GM21515 (cell line): ENCODE measurements around the gene TIMM22.
"Not testable (repeated sequence)": the region's sequence is repeated elsewhere in the genome, so short reads cannot be mapped to it uniquely, and the experiment has no call there.

Experiments
- ATAC-seq: cut with Tn5 transposase; IDR thresholded peaks from one replicate; pipeline ENCODE4 v1.9.1; 2021; ENCODE audit not compliant: unreplicated experiment

TIMM22 gene

DNA sequence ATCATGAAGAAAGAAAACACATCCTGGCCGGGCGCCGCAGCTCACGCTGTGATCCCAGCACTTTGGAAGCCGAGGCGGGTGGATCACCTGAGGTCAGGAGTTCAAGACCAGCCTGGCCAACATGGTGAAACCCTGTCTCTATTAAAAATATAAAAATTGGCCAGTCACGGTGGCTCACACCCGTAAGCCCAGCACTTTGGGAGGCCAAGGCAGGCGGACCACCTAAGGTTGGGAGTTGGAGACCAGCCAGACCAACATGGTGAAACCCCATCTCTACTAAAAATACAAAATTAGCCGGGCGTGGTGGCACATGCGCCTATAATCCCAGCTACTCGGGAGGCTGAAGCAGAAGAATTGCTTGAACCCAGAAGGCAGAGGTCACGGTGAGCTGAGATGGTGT lies 25.1 kb upstream of the TIMM22 start:
- ATAC-seq: not testable (repeated sequence)

DNA sequence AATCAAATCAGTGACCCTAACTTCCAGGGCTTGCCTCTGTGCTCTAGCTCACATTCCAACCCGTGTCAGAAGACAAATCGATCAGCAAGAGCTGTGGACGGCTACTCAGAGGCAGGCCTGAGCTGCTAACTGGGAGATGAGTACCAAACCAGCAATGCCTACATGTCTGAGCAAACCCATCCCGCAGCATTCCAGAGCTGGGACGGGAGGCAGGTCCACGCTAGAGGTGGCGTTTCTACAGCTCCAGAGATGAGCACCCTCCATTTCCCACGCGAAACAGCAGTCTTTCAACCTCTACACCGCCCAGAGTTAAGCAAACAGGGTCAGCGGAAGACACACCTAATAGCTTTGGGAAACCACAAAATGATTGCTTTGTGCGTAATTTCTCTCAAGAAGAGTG lies 23.9 kb upstream of the TIMM22 start:
- ATAC-seq: no peak

DNA sequence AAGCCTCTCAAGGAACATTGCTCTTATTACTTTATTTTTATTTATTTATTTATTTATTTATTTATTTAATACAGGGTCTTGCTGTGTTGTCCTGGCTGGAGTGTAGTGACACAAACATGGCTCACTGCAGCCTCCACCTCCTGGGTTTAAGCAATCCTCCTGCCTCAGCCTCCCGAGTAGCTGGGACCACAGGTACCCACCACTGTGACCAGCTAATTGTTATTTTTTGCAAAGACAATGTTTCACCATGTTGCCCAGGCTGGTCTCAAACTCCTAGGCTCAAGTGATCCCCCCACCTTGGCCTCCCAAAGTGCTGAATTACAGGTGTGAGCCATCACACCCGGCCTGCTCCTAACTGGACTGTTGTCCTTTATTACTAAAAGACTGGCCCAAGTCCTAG lies 22.2 kb upstream of the TIMM22 start:
- ATAC-seq: not testable (repeated sequence)

DNA sequence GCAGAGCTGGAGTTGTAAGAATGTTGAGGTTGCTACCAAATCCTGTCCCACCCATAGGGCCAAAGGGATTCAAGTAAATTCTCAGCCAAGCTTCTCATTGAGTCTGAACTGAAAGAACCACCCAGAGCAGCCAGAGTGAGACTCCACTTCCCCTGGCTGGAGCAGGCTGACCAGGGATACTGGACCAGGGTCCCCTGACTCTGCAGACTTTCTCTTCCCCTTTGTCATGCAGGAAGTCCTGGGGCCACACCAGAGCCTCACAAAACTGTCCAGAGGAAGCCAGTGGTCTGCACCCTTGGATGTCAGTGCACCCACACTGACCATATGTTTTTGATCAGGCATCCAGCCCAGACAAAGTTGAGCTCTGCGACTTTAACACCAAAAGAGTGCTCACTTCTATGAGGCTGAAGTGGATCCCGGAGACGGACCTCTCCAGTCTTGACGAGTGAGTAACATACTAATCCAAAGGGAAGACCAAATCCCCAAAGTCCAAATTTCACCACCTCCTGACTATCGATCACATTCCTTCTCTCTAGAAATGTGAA lies 21.5 kb upstream of the TIMM22 start:
- ATAC-seq: no peak

DNA sequence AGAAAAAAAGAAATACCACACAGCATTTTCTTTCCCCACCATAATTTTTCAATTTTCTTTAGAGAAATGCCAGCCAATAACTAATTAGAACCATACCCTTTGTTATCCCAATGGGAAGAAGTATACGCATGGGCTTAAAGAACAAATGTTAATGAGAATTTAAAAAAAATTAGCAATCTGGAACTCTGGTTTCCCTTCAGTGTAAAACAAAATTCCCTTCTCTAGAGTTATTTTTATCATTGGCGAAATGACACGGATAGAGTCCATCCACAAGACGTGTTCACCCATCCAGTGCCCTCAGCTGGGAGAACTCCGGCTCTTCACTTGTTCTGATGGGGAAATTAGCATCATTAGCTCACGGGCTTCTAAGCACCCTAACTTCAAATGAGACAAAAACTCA lies 20.6 kb upstream of the TIMM22 start:
- no peak for ATAC-seq

DNA sequence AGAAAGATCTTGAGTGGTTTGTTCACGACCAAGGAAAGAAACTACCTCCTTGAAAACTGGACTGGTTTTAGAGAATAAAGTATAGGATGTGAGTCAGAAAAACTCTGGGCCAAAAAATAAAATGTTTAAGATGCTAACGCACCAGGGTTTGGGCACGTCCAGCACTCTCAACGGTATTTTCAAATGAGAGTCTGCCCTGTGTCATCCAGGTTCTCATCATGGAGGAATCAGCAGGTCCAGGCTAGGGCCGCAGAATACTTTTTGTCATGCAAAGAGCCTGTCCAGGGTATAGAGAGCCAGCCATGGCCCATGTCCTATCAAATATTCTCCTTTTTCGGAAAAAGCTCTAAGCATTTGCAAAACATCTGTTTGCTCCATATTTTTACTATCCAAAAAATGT lies 19.8 kb upstream of the TIMM22 start:
- no peak for ATAC-seq

DNA sequence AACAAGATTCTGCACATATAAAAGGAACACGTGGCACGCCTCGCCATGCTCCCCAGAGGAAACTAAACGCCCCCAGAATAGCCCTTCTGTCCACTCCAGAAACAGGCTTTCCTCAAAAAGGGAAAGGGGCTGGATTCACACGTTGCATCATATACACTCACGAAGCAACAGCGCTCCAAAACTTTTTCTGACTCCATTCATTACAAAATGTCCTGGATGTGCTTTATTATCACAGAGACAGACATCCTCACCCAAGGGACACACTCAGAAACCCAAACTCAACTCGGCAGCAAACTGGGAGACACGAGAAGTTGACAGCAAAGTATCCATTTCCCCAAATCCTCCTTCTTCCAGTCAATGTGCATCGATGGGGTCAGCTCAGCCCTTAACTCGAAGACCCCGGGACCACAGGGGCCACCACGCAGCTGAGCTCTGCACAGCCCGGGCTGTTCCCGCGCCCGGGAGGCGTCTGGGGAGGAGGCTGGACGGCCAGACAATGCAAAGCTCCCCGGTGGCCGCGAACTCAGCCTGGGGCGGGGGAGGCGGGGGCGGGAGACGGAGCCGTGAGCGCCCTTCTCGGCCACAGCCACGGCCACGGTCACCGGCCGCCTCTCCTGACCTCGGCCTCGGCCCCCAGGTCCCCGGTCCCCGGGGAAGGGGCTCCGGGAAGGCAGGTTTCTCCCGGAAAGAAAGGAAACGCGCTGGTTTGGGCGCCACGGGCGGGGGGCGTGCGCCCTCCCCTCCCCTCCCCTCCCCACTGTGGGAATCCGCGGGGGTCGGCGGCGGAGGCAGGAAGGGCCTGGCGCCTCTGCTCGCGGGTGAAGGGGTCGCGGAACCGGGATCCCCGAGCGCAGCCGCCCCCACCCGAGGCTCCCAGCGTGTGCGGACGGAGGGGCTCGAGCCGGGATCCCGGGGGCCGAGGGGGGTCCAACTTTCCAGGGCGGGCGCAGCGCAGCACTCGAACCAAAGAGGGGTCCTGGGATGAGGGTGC lies 18.5 kb upstream of the TIMM22 start:
- no peak for ATAC-seq

DNA sequence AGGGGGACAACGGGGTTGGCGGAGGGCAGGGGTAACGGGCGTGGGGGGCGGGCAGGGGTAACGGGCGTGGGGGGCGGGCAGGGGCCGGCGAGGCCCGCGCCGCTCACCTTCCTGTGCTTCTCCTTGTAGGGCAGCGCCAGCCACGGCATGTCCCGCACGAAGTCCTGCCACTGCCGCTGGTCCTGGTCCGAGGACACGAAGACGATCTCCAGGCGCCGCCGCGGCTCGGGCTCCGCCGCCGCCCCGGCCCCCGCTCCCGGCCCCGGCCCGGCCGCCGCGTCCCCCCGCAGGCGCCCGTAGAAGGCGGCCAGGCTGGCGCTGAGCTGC lies 17.8 kb upstream of the TIMM22 start:
- ATAC-seq: peak; percentile 27

DNA sequence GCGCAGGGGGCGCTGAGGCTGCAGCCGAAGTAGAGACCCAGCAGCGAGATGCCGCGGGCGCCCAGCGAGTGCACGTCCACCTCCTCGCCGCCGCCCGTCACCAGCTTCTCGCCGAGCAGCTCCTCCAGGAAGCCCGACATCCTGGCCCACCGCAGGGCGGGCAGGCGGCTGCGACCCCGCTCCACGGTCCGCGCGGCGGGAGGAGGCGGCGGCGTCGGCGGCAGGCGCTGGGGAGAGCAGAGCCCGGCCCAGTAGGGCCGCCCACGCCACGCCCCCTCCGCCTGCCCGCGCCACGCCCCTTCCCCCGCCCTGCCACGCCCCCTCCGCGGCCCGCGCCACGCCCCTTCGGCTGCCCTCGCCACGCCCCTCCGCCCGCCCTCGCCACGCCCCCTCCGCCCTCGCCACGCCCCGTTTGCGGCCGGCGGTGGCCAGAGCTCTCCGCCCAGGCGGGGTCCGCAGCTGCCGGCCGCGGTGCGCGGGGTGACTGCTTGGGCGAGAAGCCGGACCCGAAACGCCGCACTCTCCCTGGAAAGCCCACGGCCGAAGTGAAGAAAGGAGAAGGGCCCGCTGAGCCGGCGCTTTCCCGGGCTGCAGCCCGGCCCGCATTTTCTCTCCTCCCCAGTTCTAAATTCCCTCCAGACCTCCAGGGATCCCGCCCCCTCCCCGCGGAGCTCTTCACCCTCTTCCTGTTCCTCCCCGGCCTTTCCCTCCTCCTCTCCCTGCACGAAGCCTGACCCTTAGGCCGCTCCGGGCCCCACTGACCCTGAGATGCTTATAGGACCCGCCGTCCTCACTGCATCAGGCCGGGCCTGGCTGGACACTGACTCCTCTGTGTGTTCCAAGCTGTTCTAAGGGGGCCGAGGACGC lies 17.2 kb upstream of the TIMM22 start, which contains the start of gene NXN:
TSS of gene NXN (minus strand) at position 238 of the 867 bp plus-strand sequence.
- ATAC-seq: peak; percentile 60

DNA sequence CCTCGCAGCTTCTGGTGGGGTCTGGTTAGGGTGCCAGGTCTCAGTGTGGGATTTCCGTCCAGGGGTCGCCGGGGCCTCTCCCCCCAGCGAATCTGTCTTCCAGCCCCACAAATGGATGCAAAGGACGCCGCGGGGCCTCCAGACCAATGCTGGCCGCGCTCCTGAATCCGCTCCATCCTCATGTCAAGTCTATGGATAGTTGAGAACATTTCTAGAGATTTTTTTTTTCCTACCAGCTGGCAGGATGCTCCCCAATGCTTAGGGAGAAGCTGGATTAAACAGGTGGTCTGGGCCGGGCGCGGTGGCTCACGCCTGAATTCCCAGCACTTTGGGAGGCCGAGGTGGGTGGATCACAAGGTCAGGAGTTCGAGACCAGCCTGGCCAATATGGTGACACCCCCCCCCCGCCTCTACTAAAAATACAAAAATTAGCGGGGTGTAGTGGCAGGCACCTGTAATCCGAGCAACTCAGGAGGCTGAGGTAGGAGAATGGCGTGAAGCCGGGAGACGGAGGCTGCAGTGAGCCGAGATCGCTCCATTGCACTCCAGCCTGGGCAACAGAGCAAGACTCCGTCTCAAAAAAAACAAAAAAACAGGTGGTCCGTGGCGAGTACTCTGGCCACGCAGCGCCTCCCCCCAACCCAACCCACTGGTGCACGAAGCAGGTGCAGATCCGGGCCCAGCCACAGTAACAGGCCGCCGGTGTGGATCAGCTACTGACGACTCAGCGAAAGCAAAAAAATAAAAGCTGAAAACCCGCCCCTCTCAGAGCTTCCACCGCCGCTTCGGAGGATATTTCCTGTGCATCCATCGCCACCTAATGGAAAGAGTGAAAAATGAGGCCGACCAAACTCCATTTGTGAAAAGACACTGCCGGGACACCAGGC lies 16.3 kb upstream of the TIMM22 start:
- ATAC-seq: no peak

DNA sequence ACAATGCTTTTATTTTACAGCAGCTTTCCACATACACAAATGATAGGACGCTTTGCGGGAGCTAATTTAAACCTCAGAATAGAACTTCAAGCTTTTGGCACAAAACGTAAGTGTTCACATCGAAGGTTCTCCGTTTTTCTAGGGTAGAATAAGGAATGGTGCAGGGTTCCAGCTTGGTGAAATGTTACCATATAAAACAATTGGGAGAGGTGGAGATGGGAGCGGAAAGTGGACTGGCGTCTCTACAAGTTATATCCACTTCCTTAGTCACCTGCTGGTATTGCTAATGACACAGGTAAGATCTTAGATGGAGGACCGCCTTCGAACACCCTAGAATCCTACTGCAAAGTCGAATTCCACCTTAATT lies 15.7 kb upstream of the TIMM22 start:
- ATAC-seq: no peak

DNA sequence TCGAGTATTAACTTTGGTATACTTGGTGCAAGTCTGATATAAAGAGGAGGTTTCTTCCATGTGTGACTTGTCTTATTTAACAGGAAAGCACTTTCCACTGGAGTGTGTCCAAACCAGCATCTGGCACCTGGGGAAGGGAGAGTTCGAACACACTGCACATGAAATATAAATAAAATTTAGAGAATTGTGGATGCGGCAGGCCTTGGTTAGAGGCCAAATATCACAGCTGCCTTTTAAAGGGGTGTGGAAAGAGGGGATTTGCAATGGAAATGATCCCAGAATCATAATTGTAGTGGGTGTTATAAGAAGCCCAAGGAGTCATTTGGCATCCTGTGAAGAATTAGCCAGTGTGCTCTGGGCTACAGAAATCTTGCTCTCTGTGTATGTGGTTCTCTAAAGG lies 13.0 kb upstream of the TIMM22 start:
- no peak for ATAC-seq

DNA sequence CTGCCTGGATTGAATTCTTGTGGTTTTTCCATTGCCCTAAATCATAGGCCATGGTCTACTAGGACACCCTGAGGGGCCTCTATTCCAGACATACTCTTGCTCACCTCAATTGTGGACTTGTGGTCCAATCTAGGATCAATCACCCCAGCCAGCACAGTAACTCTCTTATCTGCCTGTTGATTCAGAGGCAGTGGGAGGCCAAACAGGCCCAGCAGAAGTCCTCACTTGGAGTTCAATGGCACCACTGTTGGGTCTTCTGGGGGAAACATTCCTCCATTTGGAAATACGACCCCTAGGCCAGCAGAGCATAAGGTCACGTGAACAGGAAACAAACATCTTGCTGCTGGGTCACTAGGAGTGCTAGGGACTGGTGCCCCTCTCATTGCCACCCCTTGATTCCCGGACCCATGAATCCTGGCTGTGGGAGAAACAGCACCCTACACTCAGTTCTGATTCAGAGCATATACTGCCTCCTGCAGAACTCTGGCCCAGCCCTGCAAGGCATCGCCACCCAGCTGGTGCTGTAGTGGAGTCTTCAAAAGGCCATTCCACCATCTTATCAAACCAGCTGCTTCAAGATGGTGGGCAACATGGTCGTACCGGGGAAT lies 10.5 kb upstream of the TIMM22 start:
- ATAC-seq: no peak

DNA sequence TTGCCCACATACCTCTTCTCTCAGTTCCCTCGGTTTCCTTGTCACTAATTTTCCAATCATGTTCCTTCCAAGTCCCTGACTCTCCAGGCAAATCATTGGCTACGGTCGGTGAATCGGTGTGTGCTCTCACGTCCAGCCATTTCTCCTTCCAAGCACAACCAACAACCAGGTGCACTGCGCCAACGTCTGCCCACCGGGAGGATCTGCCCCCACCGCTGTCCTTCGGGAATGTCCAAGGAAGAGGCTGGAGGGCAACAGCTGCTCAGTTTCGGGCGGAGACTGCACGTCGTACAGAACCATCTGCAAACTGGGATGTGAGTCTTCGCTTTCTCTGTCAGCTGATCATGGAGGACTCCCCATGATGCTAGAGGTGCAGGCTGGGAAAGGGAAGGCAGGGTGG lies 9.0 kb upstream of the TIMM22 start:
- no peak for ATAC-seq

DNA sequence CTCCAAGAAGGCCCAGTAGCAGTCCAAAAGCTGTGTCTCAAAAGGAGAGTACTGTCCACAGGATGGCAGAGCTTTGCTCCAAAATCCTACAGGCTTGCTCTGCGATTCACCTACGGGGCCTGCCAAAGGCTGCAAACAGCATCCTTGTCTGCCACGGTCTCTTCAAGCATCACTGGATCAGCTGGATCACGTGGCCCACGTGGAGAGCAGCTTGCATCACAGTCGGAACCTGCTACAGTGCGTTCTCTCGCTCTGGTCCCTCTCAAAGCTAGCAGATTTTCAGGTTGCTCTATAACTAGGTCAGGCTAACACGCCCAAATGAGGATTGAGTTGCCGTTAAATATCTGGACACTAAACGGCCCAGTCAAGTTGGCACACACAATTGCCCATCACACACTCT lies 8.4 kb upstream of the TIMM22 start:
- ATAC-seq: no peak

DNA sequence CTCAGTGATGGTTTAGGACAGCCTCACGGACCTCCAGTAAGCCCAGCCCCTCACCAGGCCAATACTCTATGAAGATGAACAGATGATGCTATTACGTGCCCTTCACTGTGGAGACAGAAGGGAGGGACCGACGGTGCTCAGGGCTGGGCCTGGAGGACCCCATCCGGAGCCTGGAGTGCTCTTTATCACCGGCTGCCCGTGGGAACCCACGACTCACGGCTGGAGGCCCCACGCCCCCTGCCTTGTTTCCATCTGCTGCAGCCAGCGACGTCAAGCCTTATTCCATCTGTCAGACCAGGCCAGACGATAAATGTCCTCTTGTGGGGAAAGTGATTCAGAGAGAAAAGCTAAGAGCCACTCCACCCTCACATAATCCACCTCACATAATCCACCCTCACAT lies 4.0 kb upstream of the TIMM22 start:
- no peak for ATAC-seq

DNA sequence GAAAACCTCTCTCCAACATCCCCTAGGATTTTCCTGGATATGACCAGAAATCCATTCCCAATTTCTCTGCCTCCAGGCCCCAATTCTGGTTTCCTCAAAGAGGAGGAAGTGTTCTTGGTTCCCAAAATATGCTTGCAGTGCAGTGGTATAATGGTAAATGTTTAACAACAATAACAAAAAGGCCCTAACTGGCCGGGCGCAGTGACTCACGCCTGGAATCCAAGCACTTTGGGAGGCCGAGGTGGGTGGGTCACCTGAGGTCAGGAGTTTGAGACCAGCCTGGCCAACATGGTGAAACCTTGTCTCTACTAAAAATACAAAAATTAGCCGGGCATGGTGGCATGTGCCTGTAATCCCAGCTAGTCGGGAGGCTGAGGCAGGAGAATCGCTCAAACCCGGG lies 1.6 kb upstream of the TIMM22 start:
- not testable (repeated sequence) for ATAC-seq

DNA sequence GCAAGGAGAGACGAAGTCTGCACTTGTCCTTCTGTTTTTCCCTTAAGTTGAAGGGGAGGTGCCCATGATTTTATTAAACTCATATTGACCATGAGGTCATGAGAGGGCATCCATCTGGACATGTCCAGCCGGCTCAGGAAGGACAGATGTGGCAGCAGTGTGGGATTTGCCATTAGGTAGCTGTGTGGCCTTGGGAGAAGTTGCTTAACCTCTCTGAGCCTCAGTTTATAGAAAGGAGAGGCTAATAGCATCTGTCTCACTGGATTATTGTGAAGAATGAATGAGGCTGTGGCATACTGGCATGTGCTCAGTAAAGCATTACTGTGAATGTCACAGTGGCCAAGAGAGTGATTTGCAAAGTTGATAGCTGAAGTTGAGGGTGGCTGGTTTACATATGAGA lies 1.2 kb downstream of the TIMM22 start:
- no peak for ATAC-seq

DNA sequence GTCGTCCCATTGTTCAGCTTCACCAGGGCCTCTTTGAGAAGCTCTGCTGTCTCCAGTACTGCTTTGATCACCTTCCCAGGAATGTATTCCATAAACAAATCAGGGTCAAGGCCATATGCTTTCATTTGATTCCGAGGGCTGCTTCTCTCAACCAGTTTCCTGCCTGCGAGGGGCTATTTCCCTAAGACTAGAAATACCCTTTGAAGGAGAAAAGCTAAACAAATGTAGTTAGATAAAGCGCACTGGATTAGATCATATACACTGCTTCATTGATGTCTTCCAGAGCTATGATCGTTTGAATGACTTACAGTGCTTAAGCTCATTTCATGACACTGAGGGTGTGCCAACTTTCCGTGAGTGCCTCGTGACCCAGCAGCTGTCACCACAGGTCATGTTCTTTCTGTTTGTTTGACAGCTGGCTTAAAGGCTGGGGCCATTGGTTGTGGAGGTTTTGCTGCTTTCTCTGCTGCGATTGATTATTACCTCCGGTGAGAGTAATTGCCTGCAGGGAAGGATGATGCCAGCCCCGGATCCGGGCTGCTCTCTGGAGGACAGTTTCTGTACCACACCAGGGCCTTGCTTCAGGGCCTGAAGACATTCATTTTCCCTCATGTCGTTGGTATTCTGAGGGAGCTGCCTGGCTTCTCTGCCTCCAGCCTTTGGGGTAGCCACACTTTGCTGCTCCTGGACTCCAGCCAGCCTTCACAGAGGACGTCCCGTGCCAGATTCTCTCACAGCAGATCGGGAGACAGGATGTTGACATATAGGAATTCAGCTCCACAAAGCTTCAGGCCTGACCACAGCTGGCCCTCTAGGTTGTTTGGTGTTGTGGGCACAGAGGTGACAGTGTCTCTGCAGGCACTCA lies 3.9 kb downstream of the TIMM22 start:
- ATAC-seq: no peak
